HG03060 (cell line): Measurements from ENCODE around the gene PIN4.
"Not testable (repeated sequence)": the region's sequence is repeated elsewhere in the genome, so short reads cannot be mapped to it uniquely, and the experiment has no call there.

Experiments
- ATAC-seq: cut with Tn5 transposase; IDR thresholded peaks from one replicate; pipeline ENCODE4 v1.9.1; 2021; ENCODE audit warnings: low read depth, moderate number of reproducible peaks; ENCODE audit not compliant: unreplicated experiment

The PIN4 gene

GRCh38 chrX:72201836-72202536, 20.4 kb downstream of the PIN4 start:
- no peak for ATAC-seq

- no peak for ATAC-seq
Measured at GRCh38 chrX:72202792-72203401, 21.3 kb downstream of the PIN4 start.

GRCh38 chrX:72203421-72203820, 21.9 kb downstream of the PIN4 start:
- no peak for ATAC-seq

GRCh38 chrX:72205706-72206105, 24.1 kb downstream of the PIN4 start:
- ATAC-seq = no peak

DNA sequence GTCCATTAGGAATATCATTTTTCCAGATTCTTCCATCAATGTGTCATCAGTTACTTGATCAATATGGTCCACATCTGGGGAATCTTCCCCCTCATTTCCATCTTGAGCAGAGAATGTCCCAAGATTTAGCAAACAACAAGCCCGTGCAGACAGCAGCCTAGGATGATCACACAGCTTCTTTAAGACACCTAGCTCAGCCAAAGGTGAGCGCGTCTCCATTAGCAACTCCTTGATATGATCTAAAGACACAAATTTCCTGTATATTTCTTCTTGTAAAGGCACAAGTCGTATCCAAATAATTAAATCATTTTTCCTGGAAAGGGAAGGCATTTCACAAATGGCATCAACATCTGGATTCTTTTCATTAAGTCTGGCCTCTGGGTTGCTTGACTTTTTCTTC, 25.8 kb downstream of the PIN4 start:
- ATAC-seq = no peak

DNA sequence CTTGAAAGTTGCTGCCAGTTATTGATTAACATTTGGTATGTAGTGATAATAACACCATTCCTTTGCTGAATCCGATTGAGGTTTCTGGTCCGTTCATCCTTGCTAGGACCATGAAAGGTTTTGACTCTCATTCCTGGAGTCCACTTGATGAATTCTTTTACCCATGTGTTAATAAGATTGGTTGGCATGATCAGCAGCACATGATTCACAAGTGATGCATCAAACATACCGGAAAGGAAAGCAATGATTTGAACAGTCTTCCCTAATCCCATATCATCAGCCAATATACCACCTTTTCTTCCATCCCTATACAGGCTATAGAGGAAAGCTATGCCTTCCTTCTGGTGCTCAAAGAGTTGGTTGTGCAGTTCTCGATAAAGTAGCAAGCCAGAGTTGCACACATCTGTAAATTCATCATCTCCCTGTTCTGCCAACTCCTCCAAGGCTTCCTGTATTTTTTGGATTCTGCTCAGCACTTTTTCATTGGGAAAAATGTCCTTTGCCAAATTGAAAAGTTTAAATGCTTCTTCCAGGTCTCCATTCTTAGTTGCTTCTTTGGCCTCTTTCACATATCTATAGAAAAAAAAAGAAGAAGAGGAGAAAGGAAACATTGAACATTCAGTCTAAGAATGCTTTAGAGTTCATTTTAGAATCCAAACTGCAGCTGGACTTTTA, 26.7 kb downstream of the PIN4 start:
- ATAC-seq = no peak

- ATAC-seq = no peak
Measured at GRCh38 chrX:72216973-72217372, 35.4 kb downstream of the PIN4 start.

GRCh38 chrX:72220375-72220774, 38.8 kb downstream of the PIN4 start:
- not testable (repeated sequence) for ATAC-seq

DNA sequence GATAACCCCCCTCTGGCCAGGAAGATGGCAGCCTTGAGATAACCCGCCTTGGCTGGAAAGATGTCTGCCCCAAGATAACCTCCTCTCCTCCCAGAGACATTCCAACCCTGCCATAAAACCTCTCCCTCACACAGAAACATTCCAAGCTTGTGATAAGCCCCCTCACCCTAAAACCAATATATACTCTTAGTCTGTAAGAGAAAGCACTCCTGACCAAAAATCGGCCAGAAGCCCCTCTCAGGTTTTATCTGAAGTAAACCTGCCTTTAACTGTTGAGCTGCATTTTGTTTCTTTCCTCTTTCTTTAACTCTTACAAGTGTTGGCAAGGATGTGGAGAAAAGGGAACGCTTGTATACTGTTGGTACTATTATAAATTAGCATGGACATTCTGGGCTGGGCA, 48.7 kb downstream of the PIN4 start:
- no peak for ATAC-seq

DNA sequence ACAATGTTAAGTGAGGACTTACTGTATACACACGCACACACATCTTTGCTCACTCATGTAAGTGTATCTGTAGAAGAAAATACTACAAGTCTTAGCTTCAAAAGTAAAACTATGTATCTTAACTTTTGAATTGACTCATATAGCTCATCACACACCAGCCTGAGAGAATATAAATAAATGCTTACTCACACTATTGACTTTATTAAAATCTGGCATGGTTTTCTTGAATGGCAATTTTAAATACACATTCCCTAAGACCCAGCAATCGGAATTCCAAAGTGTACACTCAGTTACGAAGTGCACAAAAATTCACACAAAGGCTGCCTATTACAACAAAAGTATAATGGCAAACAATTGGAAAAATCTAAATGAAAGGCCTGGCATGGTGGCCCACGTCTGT, 55.3 kb downstream of the PIN4 start:
- no peak for ATAC-seq

- no peak for ATAC-seq
Measured at GRCh38 chrX:72238183-72238582, 56.6 kb downstream of the PIN4 start.

DNA sequence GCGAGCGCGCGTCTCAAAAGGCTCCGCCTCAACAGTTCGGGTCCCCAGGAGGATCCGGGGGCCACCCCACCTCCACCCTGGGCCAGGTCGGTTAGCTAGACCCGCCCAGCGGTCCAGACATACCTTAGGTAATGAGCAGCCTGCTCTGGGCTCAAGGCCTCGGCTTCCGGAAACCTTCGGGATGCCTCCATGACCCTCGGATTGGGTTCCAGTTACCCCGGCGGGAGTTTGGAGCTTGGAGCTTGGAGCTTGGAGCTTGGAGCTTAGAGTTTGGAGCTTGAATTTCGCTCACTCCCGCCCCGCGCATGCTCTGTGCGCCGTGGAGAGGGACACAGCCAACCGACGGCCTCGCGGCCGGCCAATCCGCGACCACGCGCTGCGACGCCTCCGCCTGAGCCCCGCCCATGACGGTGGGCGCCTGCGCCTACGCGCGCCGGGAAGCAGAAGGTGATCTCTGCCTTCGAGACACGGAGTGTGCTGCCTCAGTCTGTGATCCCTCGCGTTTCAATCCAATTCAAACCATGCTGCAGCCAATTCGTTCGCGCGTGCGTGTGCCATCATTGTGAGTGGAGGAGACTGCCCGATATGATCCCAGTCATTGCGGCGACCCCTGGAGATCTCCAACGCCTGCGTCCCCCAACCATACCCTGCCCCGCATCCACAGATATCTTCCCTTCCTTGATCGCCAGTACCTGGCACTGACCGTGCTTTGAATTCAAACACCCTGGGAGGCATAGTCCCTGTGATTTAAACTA, 57.3 kb downstream of the PIN4 start, which contains the start of gene ERCC6L:
TSS of gene ERCC6L (minus strand) at position 307 of the 755 bp plus-strand sequence. CDS start at position 191, 116 bp downstream.
- ATAC-seq = peak; percentile 89

GRCh38 chrX:72240976-72241375, 59.4 kb downstream of the PIN4 start:
- no peak for ATAC-seq

- ATAC-seq = no peak
Measured at GRCh38 chrX:72243472-72243871, 61.9 kb downstream of the PIN4 start.

DNA sequence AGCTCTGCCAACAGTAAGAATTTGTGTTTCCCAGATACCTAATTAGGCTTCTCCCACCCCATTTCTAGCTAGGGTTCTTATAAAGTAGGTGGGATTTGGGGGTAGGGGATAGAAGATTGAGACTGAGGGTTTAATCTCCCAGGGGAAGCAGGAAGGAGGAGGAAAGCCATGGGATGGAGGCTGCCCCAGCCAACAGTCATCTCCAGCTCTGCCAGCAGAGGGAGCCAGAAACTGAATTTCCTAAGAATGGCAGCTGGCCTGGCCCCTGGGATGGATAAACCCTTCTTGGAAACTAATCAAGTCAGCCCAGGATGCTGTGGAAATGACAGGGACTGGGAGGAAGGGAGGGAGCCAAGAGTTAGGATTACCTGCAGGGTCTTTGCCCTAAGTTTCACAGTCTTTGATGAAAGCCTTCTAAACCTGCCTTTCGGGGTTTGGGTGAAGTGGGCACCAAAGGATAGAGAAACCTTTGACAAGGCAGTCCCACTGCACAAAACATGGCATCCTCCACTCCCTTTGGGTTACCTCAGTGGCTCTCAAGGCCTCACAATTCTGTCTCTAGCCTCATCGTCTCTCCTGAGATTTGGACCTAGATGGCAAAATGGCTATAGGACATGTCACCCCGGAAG, 64.0 kb downstream of the PIN4 start:
- ATAC-seq = no peak

- ATAC-seq = no peak
Measured at GRCh38 chrX:72247206-72247942, 65.8 kb downstream of the PIN4 start.
